Measurements from ENCODE around the gene PCDHB10. TPM values are rescaled to one million over a fixed set of nuclear protein-coding genes. Genes with fewer than 3 reads are reported as not detected.
"Not testable (repeated sequence)": the region's sequence is repeated elsewhere in the genome, so short reads cannot be mapped to it uniquely, and the experiment has no call there.

The PCDHB10 gene
- polyA plus RNA-seq, 1 donor (not counting 4 experiments of a cell fraction or from before 2014, with no cell fraction given) = 0.07 TPM

DNA sequence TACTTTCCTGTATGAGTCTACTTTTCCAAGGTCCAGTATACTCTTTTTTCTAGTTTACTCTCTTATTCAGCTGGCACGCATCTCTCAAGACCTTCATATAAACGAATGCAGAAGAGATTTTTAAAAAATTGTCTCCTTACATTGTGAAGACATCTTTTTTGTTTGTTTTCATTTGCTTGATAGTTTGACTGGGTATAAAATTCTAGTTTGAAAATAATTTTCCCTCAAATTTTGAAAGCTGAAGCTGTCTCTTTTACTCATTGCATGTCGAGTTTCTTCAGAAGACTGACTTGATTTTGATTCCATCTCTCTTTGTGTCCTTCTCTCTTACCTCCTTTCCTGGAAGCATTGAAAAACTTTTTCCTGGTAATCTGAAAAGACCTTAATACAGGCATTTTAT is 4.2 kb downstream of the PCDHB10 start:
- no peaks in the 10 kb centered on the region for H3K27me3 ChIP-seq (ENCODE audit: control insufficient read depth, extremely low read depth, insufficient read depth, low read length)
- TF ChIP-seq, protein P1, sequence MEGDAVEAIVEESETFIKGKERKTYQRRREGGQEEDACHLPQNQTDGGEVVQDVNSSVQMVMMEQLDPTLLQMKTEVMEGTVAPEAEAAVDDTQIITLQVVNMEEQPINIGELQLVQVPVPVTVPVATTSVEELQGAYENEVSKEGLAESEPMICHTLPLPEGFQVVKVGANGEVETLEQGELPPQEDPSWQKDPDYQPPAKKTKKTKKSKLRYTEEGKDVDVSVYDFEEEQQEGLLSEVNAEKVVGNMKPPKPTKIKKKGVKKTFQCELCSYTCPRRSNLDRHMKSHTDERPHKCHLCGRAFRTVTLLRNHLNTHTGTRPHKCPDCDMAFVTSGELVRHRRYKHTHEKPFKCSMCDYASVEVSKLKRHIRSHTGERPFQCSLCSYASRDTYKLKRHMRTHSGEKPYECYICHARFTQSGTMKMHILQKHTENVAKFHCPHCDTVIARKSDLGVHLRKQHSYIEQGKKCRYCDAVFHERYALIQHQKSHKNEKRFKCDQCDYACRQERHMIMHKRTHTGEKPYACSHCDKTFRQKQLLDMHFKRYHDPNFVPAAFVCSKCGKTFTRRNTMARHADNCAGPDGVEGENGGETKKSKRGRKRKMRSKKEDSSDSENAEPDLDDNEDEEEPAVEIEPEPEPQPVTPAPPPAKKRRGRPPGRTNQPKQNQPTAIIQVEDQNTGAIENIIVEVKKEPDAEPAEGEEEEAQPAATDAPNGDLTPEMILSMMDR (optimal IDR thresholded peaks at IDR 0.05 in 1 of 3, IDR thresholded peaks at IDR 0.05 in 1 of 3, conservative IDR thresholded peaks at IDR 0.05 in 1 of 3; ENCODE audit: extremely low read depth in 1 of 3, insufficient read depth in 2 of 3, low read length in 3 of 3) = no peak
- no peak for TF ChIP-seq EZH2 (IDR thresholded peaks at IDR 0.05; ENCODE audit: low read length)
- no peaks in the 10 kb centered on the region for H3K79me2 ChIP-seq (ENCODE audit: control insufficient read depth, insufficient read depth, low read length)
- H3K27ac ChIP-seq (ENCODE audit: control insufficient read depth, insufficient read depth, low read length) = no peak overlapping the region
- FAIRE-seq = no peak
- H3K4me1 ChIP-seq (ENCODE audit: control insufficient read depth, extremely low read depth, insufficient read depth, low read length) = no peaks in the 10 kb centered on the region
- no peak overlapping the region for H3K4me2 ChIP-seq (ENCODE audit: control insufficient read depth, extremely low read depth, insufficient read depth, low read depth, low read length)
- H3K4me3 ChIP-seq (ENCODE audit: control insufficient read depth in 2 of 3, extremely low read depth in 1 of 3, insufficient read depth in 2 of 3, low read depth in 1 of 3, low read length in 3 of 3) = no peak overlapping the region
- no peak for DNase-seq (ENCODE audit: low read depth, low spot score)
- dilution Hi-C loops (cut with MboI; ENCODE audit: extremely low pct_ligation_motif_present, low sequenced_read_pairs) = no loop called here
- no peak overlapping the region for H2AFZ ChIP-seq (ENCODE audit: control insufficient read depth, low read length)
- H4K20me1 ChIP-seq (ENCODE audit: control insufficient read depth, extremely low read depth, insufficient read depth, low read length) = no peaks in the 10 kb centered on the region
- no peak overlapping the region for H3K9ac ChIP-seq (ENCODE audit: control insufficient read depth, extremely low read depth, insufficient read depth, low read length)
- H3K36me3 ChIP-seq (ENCODE audit: control insufficient read depth in 2 of 2, extremely low read depth in 1 of 2, insufficient read depth in 2 of 2, low read length in 2 of 2) = no peaks in the 10 kb centered on the region
- no peaks in the 10 kb centered on the region for H3K9me3 ChIP-seq (ENCODE audit: control insufficient read depth, low read depth, low read length)
- H3K9me1 ChIP-seq (ENCODE audit: control insufficient read depth, extremely low read depth, insufficient read depth, low read length) = no peaks in the 10 kb centered on the region

DNA sequence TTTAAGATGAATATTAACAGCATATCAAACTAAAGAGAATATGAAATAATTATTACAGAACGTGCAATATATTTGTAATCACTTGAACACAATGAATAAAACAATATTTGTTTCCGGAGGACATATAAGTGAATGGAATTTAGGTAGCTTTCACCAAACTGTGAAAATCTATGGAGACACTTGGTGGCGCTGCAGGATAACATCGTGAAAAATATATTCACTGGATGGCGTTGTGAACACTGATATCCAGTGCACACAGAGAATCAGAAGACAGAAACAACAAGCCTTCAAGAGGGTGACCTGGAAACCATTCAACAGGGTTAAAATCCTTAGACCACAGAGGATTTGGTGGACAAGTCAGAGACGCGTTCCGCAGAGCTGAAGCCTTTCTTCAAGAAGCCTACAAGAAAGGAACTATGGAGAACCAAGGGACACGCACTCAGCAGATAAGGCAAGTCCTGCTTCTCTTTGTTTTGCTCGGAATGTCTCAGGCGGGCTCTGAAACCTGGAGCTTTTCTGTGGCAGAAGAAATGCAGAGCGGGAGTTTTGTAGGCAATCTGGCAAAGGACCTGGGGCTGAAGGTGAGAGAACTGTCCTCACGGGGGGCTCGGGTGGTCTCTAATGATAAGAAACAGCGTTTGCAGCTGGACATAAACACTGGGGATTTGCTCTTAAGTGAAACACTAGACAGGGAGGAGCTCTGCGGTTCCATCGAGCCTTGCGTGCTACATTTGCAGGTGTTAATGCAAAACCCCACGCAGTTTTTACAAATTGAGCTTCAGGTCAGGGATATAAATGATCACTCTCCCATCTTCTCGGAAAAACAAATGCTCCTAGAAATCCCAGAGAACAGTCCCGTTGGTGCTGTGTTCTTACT is 7.4 kb downstream of the PCDHB10 start, which contains the start of gene PCDHB11:
PCDHB11 (plus strand) TSS at position 269 of the 877 bp plus-strand sequence; CDS start at position 417, 148 bp downstream.
- no peak within 1 kb of the TSS for H3K4me2 ChIP-seq (ENCODE audit: control insufficient read depth, extremely low read depth, insufficient read depth, low read depth, low read length)
- no peaks in the 10 kb centered on the region for H3K9me3 ChIP-seq (ENCODE audit: control insufficient read depth, low read depth, low read length)
- H4K20me1 ChIP-seq (ENCODE audit: control insufficient read depth, extremely low read depth, insufficient read depth, low read length) = no peaks in the 10 kb centered on the region
- H3K9me1 ChIP-seq (ENCODE audit: control insufficient read depth, extremely low read depth, insufficient read depth, low read length) = no peaks in the 10 kb centered on the region
- dilution Hi-C loops (cut with MboI; ENCODE audit: extremely low pct_ligation_motif_present, low sequenced_read_pairs) = no loop called here
- no peak within 1 kb of the TSS for H3K4me3 ChIP-seq (ENCODE audit: control insufficient read depth in 2 of 3, extremely low read depth in 1 of 3, insufficient read depth in 2 of 3, low read depth in 1 of 3, low read length in 3 of 3)
- H2AFZ ChIP-seq (ENCODE audit: control insufficient read depth, low read length) = no peak within 1 kb of the TSS
- no peak for DNase-seq (ENCODE audit: low read depth, low spot score)
- no peaks in the 10 kb centered on the region for H3K4me1 ChIP-seq (ENCODE audit: control insufficient read depth, extremely low read depth, insufficient read depth, low read length)
- H3K27ac ChIP-seq (ENCODE audit: control insufficient read depth, insufficient read depth, low read length) = no peak within 1 kb of the TSS
- no peaks in the 10 kb centered on the region for H3K27me3 ChIP-seq (ENCODE audit: control insufficient read depth, extremely low read depth, insufficient read depth, low read length)
- no peak for TF ChIP-seq EZH2 (IDR thresholded peaks at IDR 0.05; ENCODE audit: low read length)
- TF ChIP-seq, protein P1 (optimal IDR thresholded peaks at IDR 0.05 in 1 of 3, IDR thresholded peaks at IDR 0.05 in 1 of 3, conservative IDR thresholded peaks at IDR 0.05 in 1 of 3; ENCODE audit: extremely low read depth in 1 of 3, insufficient read depth in 2 of 3, low read length in 3 of 3) = no peak
- FAIRE-seq = no peak
- H3K79me2 ChIP-seq (ENCODE audit: control insufficient read depth, insufficient read depth, low read length) = no peaks in the 10 kb centered on the region
- no peak within 1 kb of the TSS for H3K9ac ChIP-seq (ENCODE audit: control insufficient read depth, extremely low read depth, insufficient read depth, low read length)
- no peaks in the 10 kb centered on the region for H3K36me3 ChIP-seq (ENCODE audit: control insufficient read depth in 2 of 2, extremely low read depth in 1 of 2, insufficient read depth in 2 of 2, low read length in 2 of 2)

DNA sequence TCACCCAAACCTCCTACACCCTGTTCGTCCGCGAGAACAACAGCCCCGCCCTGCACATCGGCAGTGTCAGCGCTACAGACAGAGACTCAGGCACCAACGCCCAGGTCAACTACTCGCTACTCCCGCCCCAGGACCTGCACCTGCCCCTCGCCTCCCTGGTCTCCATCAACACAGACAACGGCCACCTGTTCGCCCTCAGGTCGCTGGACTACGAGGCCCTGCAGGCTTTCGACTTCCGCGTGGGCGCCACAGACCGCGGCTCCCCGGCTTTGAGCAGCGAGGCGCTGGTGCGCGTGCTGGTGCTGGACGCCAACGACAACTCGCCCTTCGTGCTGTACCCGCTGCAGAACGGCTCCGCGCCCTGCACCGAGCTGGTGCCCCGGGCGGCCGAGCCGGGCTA is 9.0 kb downstream of the PCDHB10 start:
- H3K36me3 ChIP-seq (ENCODE audit: control insufficient read depth in 2 of 2, extremely low read depth in 1 of 2, insufficient read depth in 2 of 2, low read length in 2 of 2); H2AFZ ChIP-seq (ENCODE audit: control insufficient read depth, low read length); H3K4me2 ChIP-seq (ENCODE audit: control insufficient read depth, extremely low read depth, insufficient read depth, low read depth, low read length); H3K9ac ChIP-seq (ENCODE audit: control insufficient read depth, extremely low read depth, insufficient read depth, low read length); DNase-seq (ENCODE audit: low read depth, low spot score); dilution Hi-C loops (cut with MboI; ENCODE audit: extremely low pct_ligation_motif_present, low sequenced_read_pairs); H3K9me3 ChIP-seq (ENCODE audit: control insufficient read depth, low read depth, low read length); H3K4me1 ChIP-seq (ENCODE audit: control insufficient read depth, extremely low read depth, insufficient read depth, low read length); H4K20me1 ChIP-seq (ENCODE audit: control insufficient read depth, extremely low read depth, insufficient read depth, low read length); H3K79me2 ChIP-seq (ENCODE audit: control insufficient read depth, insufficient read depth, low read length); H3K27me3 ChIP-seq (ENCODE audit: control insufficient read depth, extremely low read depth, insufficient read depth, low read length); H3K4me3 ChIP-seq (ENCODE audit: control insufficient read depth in 2 of 3, extremely low read depth in 1 of 3, insufficient read depth in 2 of 3, low read depth in 1 of 3, low read length in 3 of 3); FAIRE-seq; H3K27ac ChIP-seq (ENCODE audit: control insufficient read depth, insufficient read depth, low read length); H3K9me1 ChIP-seq (ENCODE audit: control insufficient read depth, extremely low read depth, insufficient read depth, low read length): not testable (repeated sequence)
